ENCODE measurements around the gene CDIPT. TPM values are rescaled to one million over a fixed set of nuclear protein-coding genes. Genes with fewer than 3 reads are reported as not detected.
"Not testable (repeated sequence)": the region's sequence is repeated elsewhere in the genome, so short reads cannot be mapped to it uniquely, and the experiment has no call there.

CDIPT gene
- total RNA-seq, 1 experiment from 2014 or later: 74.1 TPM

- no peak for DNase-seq (ENCODE audit: low read depth, low spot score)
- in situ Hi-C loops (cut with HindIII; ENCODE audit: low pct_unique_long_range_greater_than_20kb, low sequenced_read_pairs): no loop called here
Observed at GRCh38 chr16:29898804-29899515, 35.9 kb upstream of the CDIPT start.

DNA sequence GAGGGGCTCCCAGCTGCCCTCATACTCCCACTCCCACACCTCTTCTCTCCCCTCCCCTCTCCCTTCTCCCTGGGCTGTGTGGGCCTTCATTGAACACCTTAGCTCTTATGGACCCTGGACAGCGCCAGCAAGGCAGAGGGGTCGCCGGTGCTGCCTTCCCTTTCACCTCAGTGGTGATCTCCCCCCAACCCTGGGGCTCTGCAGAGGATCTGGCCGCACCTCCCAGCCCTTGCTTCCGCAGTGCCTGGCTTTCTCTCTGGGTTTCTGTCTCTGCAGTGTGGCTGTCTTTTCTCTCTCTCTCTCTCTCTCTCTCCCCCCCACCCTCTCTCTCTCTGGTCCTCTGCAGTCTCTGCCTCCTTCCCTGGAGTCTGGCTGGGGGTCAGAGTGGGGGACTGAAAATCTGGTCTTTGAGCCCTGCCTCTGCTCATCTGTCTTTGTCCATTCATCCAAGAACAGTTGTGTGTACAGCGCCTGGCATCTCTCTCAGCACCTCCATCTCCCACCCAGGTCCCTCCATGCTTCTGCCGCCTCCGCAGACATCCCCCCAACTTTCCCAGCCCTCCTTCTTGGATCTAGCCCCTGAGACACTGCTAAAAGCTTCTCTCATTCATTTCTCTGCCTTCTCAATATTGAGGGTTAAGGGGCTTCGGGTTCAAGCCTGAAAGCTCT is 35.2 kb upstream of the CDIPT start:
- in situ Hi-C loops (cut with HindIII; ENCODE audit: low pct_unique_long_range_greater_than_20kb, low sequenced_read_pairs): no loop called here
- no peak for DNase-seq (ENCODE audit: low read depth, low spot score)

DNA sequence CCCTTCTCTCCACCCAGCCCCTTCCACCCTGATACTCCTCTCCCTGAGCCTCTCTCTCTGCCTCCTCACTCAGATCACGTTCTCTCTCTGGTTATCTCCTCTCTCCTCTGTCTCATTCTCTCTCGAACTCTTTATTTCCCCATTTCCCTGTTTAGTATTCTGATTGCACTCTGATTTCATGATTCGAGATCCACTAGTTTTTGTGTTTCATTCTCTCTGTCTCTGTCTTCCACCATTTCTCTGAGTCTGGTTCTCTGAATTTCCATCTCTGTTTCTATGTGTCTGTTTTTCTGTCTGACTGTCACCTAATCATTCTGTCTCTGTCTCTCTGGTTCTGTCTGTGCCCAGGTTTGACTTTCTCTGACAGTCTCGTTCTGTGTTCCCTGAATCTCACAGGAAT is 34.3 kb upstream of the CDIPT start:
- DNase-seq (ENCODE audit: low read depth, low spot score): no peak
- in situ Hi-C loops (cut with HindIII; ENCODE audit: low pct_unique_long_range_greater_than_20kb, low sequenced_read_pairs): no loop called here

GRCh38 chr16:29896841-29897240 is 33.8 kb upstream of the CDIPT start:
- no peak for DNase-seq (ENCODE audit: low read depth, low spot score)
- in situ Hi-C loops (cut with HindIII; ENCODE audit: low pct_unique_long_range_greater_than_20kb, low sequenced_read_pairs): no loop called here

DNA sequence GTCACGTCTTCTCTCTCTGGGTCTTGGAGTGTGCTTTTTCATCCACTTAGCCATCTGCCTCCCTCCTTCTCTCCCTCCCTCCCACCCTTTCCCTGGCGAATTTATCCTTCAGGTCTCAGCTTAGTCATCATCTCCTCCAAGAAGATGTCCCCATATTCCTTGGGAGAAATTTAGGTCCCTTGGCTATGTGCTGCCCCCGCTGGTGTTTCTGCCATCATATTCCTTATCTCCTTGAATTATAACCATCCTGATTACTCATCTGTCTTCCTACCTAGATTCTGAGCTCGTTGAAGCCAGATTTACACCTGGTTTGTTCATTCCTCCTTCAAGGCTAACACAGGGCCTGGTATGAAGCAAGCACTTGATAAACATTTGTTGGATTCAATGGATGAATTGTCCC is 31.3 kb upstream of the CDIPT start:
- DNase-seq (ENCODE audit: low read depth, low spot score): no peak
- in situ Hi-C loops (cut with HindIII; ENCODE audit: low pct_unique_long_range_greater_than_20kb, low sequenced_read_pairs): no loop called here

GRCh38 chr16:29893553-29893952 is 30.5 kb upstream of the CDIPT start:
- no peak for DNase-seq (ENCODE audit: low read depth, low spot score)
- in situ Hi-C loops (cut with HindIII; ENCODE audit: low pct_unique_long_range_greater_than_20kb, low sequenced_read_pairs): no loop called here

DNA sequence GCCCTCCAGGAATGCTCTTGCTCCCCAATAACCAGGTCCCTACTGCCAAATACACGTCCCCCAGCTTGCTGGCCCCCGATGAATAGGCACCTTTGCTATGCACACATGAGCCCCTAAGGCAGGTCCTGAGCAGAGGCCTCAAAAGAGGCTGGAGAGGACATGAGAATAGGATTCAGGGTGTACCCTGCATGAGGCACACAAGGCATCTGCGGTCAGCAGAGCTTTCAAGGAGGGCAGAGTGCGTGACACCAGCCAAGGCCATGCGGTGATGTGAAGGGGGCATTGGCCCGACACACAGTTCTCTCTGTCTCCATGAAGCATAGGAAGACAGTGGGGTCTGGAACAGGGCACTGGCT is 29.4 kb upstream of the CDIPT start:
- in situ Hi-C loops (cut with HindIII; ENCODE audit: low pct_unique_long_range_greater_than_20kb, low sequenced_read_pairs): no loop called here

DNA sequence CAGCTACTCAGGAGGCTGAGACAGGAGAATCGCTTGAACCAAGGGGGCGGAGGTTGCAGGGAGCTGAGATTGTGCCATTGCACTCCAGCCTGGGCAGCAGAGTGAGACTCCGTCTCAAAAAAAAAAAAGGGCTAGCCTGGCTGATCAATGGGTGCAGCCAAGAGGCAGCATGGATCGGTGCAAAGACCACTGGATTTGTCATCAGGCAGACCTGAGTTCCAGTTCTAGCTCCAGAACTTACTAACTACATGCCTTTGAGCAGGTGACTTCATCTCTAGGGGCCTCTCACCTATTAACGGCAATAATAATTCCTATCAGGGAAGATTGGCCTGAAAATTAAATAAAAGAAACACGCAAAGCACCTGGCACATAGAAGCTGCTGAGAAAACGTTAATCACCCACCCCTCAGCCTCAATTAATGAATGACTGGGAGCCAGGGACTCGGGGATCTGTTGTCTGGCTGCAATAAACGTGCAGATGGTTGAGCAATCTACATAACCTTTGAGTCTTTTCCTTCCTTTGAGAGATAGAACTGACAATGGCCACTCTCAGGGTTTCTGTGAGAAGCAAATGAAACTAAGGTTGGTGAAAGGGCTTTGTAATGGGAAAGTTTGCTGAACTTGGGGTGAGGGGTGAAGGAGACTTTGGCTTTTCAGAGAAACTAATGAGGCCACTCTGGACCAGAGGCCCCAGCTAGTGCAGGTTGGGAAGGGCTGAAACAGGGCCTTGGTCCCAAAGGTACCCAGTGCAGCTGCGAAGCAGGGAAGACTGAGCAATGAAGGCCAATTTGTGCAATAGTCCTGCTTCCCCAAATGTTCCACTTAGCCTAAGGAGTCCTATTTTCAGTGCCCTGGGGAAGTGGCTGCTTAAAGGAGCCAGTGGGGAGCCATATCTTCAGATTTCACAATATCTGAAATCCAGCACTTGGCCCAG is 28.8 kb upstream of the CDIPT start:
- no peak for DNase-seq (ENCODE audit: low read depth, low spot score)
- in situ Hi-C loops (cut with HindIII; ENCODE audit: low pct_unique_long_range_greater_than_20kb, low sequenced_read_pairs): no loop called here

More for the DNA sequence above, 29.4 kb upstream of the CDIPT start:
- no peak for DNase-seq (ENCODE audit: low read depth, low spot score)

GRCh38 chr16:29889372-29889771 is 26.3 kb upstream of the CDIPT start:
- DNase-seq (ENCODE audit: low read depth, low spot score); in situ Hi-C loops (cut with HindIII; ENCODE audit: low pct_unique_long_range_greater_than_20kb, low sequenced_read_pairs): not testable (repeated sequence)

- no peak for DNase-seq (ENCODE audit: low read depth, low spot score)
- in situ Hi-C loops (cut with HindIII; ENCODE audit: low pct_unique_long_range_greater_than_20kb, low sequenced_read_pairs): no loop called here
Observed at GRCh38 chr16:29883987-29884386, 21.0 kb upstream of the CDIPT start.

- in situ Hi-C loops (cut with HindIII; ENCODE audit: low pct_unique_long_range_greater_than_20kb, low sequenced_read_pairs): no loop called here
- no peak for DNase-seq (ENCODE audit: low read depth, low spot score)
Observed at GRCh38 chr16:29881050-29881449, 18.0 kb upstream of the CDIPT start.

GRCh38 chr16:29878172-29878571 is 15.1 kb upstream of the CDIPT start:
- in situ Hi-C loops (cut with HindIII; ENCODE audit: low pct_unique_long_range_greater_than_20kb, low sequenced_read_pairs): no loop called here

DNA sequence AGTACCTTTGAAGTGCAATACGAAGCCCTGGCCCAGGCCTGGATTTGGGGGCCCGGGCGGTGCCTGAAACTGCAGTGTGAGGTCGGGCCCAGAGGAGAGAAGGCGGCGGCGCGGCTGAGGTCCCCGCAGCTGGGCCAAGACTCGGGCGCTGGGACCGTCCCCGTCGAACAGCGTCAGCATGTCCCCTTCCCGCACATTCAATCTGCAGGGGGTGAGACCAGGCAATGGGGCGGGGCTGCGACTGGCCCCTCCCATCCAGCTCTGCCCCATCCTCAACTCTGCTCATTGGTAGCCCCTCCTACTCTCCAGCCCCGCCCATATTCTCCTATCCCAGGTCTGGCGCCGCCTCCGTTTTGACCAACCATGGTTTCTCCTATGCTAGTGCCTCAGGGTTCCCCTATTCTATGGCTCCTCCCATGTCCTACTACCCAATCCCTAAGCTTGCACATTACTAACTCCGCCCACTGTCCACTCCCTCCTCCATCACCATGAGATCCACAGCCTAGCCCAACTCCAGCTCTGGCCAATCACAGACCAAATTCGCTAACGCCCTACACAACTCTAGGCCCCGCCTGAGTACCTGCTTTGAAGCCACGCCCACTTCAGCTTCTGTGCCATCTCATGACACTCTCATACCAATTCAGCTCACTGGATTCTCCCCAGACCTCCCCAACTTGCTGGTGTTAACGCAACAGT is 14.4 kb upstream of the CDIPT start:
- DNase-seq (ENCODE audit: low read depth, low spot score): peak; percentile 25
- in situ Hi-C loops (cut with HindIII; ENCODE audit: low pct_unique_long_range_greater_than_20kb, low sequenced_read_pairs): no loop called here

More at GRCh38 chr16:29878172-29878571, 15.1 kb upstream of the CDIPT start:
- DNase-seq (ENCODE audit: low read depth, low spot score): no peak

GRCh38 chr16:29876594-29877249 is 13.7 kb upstream of the CDIPT start:
- DNase-seq (ENCODE audit: low read depth, low spot score): no peak
- in situ Hi-C loops (cut with HindIII; ENCODE audit: low pct_unique_long_range_greater_than_20kb, low sequenced_read_pairs): no loop called here

DNA sequence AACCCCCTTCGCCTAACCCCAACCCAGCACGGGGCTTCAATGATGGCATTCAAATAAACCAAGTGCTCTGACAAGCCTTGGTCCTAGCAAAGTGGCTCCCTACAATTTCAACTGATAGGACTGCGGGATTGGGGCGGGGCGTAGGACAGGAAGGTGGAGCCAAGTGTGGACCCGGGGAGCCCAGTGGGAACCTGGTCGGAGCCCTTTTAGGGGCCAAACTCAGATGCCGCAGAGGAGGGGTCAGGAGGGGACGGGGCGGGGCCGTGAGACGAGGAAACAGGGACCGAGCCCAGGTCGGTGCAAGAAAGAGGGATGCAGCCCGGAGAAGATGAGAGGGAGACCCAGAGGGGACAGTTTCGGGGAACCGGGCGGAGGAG is 13.2 kb upstream of the CDIPT start:
- in situ Hi-C loops (cut with HindIII; ENCODE audit: low pct_unique_long_range_greater_than_20kb, low sequenced_read_pairs): no loop called here

DNA sequence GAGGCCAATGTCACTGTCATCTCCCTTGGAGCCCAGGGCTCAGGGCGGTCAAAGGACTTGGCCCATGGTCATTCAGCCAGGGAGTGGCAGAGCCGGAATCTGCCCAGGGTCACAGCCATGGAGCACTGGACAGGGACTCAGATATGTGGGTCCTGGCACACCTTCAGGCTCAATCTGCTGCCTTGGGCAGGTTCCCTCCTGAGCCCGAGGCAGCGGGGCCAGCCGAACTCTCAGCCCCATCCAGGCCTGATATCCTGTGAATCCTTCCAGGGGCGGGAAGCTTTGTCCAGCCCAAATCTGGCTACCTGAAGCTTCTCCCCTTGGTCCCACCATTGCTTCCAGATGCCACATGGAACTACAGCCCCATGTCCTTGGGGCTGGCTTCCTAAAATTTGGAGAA is 12.2 kb upstream of the CDIPT start:
- DNase-seq (ENCODE audit: low read depth, low spot score): no peak
- in situ Hi-C loops (cut with HindIII; ENCODE audit: low pct_unique_long_range_greater_than_20kb, low sequenced_read_pairs): no loop called here

More for the DNA sequence above, 13.2 kb upstream of the CDIPT start:
- no peak for DNase-seq (ENCODE audit: low read depth, low spot score)

GRCh38 chr16:29873319-29873718 is 10.3 kb upstream of the CDIPT start:
- DNase-seq (ENCODE audit: low read depth, low spot score): no peak
- in situ Hi-C loops (cut with HindIII; ENCODE audit: low pct_unique_long_range_greater_than_20kb, low sequenced_read_pairs): no loop called here
